ENCODE data around the gene CSNK1A1. TPM values are rescaled to one million over a fixed set of nuclear protein-coding genes. Genes with fewer than 3 reads are reported as not detected.
"Not testable (repeated sequence)": the region's sequence is repeated elsewhere in the genome, so short reads cannot be mapped to it uniquely, and the experiment has no call there.

Gene CSNK1A1
- total and polyA plus RNA-seq, 4 experiments from 2014 or later: 135 to 189 (median 168) TPM

- not testable (repeated sequence) for H3K36me3 ChIP-seq (ENCODE audit: insufficient read depth, low read length)
Measured at GRCh38 chr5:149595105-149595504, 43.9 kb upstream of the CSNK1A1 start.

GRCh38 chr5:149594206-149594895, 43.1 kb upstream of the CSNK1A1 start:
- no peak overlapping the region for H3K27ac Mint-ChIP-seq
- Histone ChIP-seq H3K36me3 (ENCODE audit: insufficient read depth, low read length) (no peaks in the 10 kb centered on the region), H3K9me3 (ENCODE audit: control insufficient read depth in 1 of 2, low read length in 2 of 2) (no peaks in the 10 kb centered on the region), H3K27me3 (ENCODE audit: insufficient read depth, low read length) (peaks cover 5% of the 10 kb centered on the region), H3K4me1 (ENCODE audit: insufficient read depth, low read length) (no peaks in the 10 kb centered on the region), H3K4me3 (ENCODE audit: low read length in 2 of 2) (no peak overlapping the region), H3K27ac (ENCODE audit: low read depth, low read length) (no peak overlapping the region)
- H3K36me3 Mint-ChIP-seq: no peaks in the 10 kb centered on the region
- no peaks in the 10 kb centered on the region for H3K9me3 Mint-ChIP-seq
- peaks cover 0 to 1% of the 10 kb centered on the region in 2 donors for H3K27me3 Mint-ChIP-seq
- CTCF ChIA-PET (ENCODE audit: partially characterized antibody): interaction anchor here (0.8 kb wide), 1 partner anchor 29 kb away, joined by 3 read pairs; no protein-coding TSS in a partner anchor
- no peak for DNase-seq
- H3K4me1 Mint-ChIP-seq: no peaks in the 10 kb centered on the region
- H3K4me3 Mint-ChIP-seq: no peak overlapping the region
- POLR2A ChIA-PET (ENCODE audit: partially characterized antibody): no interaction called here
- intact Hi-C loops (cut with micrococcal nuclease): no loop called here

More at GRCh38 chr5:149595105-149595504, 43.9 kb upstream of the CSNK1A1 start:
- H3K27me3 Mint-ChIP-seq; H3K4me1 ChIP-seq (ENCODE audit: insufficient read depth, low read length); H3K9me3 ChIP-seq (ENCODE audit: control insufficient read depth in 1 of 2, low read length in 2 of 2); H3K27me3 ChIP-seq (ENCODE audit: insufficient read depth, low read length); H3K4me3 ChIP-seq (ENCODE audit: low read length in 2 of 2); H3K27ac ChIP-seq (ENCODE audit: low read depth, low read length); H3K9me3 Mint-ChIP-seq; H3K4me1 Mint-ChIP-seq; H3K4me3 Mint-ChIP-seq; H3K27ac Mint-ChIP-seq; POLR2A ChIA-PET (ENCODE audit: partially characterized antibody); DNase-seq; intact Hi-C loops (cut with micrococcal nuclease); H3K36me3 Mint-ChIP-seq: not testable (repeated sequence)
- CTCF ChIA-PET (ENCODE audit: partially characterized antibody): interaction anchor here (0.8 kb wide), 1 partner anchor 30 kb away, joined by 3 read pairs; no protein-coding TSS in a partner anchor

GRCh38 chr5:149593370-149593769, 42.1 kb upstream of the CSNK1A1 start:
- Mint-ChIP-seq H3K36me3 (no peaks in the 10 kb centered on the region), H3K27me3 (peaks cover 0 to 1% of the 10 kb centered on the region in 2 donors), H3K9me3 (no peaks in the 10 kb centered on the region), H3K4me1 (no peaks in the 10 kb centered on the region), H3K4me3 (no peak overlapping the region), H3K27ac (peak overlapping the region in 1 of 7 donors; percentile 31)
- Histone ChIP-seq H3K36me3 (ENCODE audit: insufficient read depth, low read length) (no peaks in the 10 kb centered on the region), H3K4me1 (ENCODE audit: insufficient read depth, low read length) (no peaks in the 10 kb centered on the region), H3K4me3 (ENCODE audit: low read length in 2 of 2) (no peak overlapping the region), H3K27me3 (ENCODE audit: insufficient read depth, low read length) (peaks cover 5% of the 10 kb centered on the region), H3K9me3 (ENCODE audit: control insufficient read depth in 1 of 2, low read length in 2 of 2) (no peaks in the 10 kb centered on the region), H3K27ac (ENCODE audit: low read depth, low read length) (no peak overlapping the region)
- intact Hi-C loops (cut with micrococcal nuclease): no loop called here
- DNase-seq: no peak
- POLR2A ChIA-PET (ENCODE audit: partially characterized antibody): no interaction called here
- CTCF ChIA-PET (ENCODE audit: partially characterized antibody): interaction anchor here (0.9 kb wide), 1 partner anchor 14 kb away, joined by 3 read pairs; no protein-coding TSS in a partner anchor

- intact Hi-C loops (cut with micrococcal nuclease): no loop called here
- no peaks in the 10 kb centered on the region for H3K4me1 ChIP-seq (ENCODE audit: insufficient read depth, low read length)
- no peak overlapping the region for H3K4me3 ChIP-seq (ENCODE audit: low read length in 2 of 2)
- peaks cover 5% of the 10 kb centered on the region for H3K27me3 ChIP-seq (ENCODE audit: insufficient read depth, low read length)
- H3K4me3 Mint-ChIP-seq: no peak overlapping the region
- no peak overlapping the region for H3K27ac Mint-ChIP-seq
- no peaks in the 10 kb centered on the region for H3K9me3 ChIP-seq (ENCODE audit: control insufficient read depth in 1 of 2, low read length in 2 of 2)
- no peaks in the 10 kb centered on the region for H3K36me3 ChIP-seq (ENCODE audit: insufficient read depth, low read length)
- ChIA-PET POLR2A (ENCODE audit: partially characterized antibody) (no interaction called here), CTCF (ENCODE audit: partially characterized antibody) (no interaction called here)
- H3K9me3 Mint-ChIP-seq: no peaks in the 10 kb centered on the region
- H3K36me3 Mint-ChIP-seq: no peaks in the 10 kb centered on the region
- no peaks in the 10 kb centered on the region for H3K4me1 Mint-ChIP-seq
- H3K27me3 Mint-ChIP-seq: peaks cover 0 to 1% of the 10 kb centered on the region in 2 donors
- no peak for DNase-seq
- no peak overlapping the region for H3K27ac ChIP-seq (ENCODE audit: low read depth, low read length)
Measured at GRCh38 chr5:149588936-149589335, 37.7 kb upstream of the CSNK1A1 start.

- intact Hi-C loops (cut with micrococcal nuclease): no loop called here
- ChIA-PET CTCF (ENCODE audit: partially characterized antibody) (interaction anchor here (0.7 kb wide), 1 partner anchor 194 kb away, joined by 3 read pairs; no protein-coding TSS in a partner anchor), POLR2A (ENCODE audit: partially characterized antibody) (interaction anchor here (0.9 kb wide), 1 partner anchor 19 kb away, joined by 3 read pairs; no protein-coding TSS in a partner anchor)
- no peak overlapping the region for H3K27ac ChIP-seq (ENCODE audit: low read depth, low read length)
- Mint-ChIP-seq H3K27me3 (peaks cover 0 to under 1% of the 10 kb centered on the region in 2 donors), H3K9me3 (no peaks in the 10 kb centered on the region), H3K4me1 (no peaks in the 10 kb centered on the region), H3K4me3 (peak overlapping the region in 1 of 8 donors; percentile 28), H3K36me3 (no peaks in the 10 kb centered on the region), H3K27ac (peak overlapping the region in 1 of 7 donors; percentile 57)
- H3K9me3 ChIP-seq (ENCODE audit: control insufficient read depth in 1 of 2, low read length in 2 of 2): no peaks in the 10 kb centered on the region
- H3K4me3 ChIP-seq (ENCODE audit: low read length in 2 of 2): no peak overlapping the region
- H3K27me3 ChIP-seq (ENCODE audit: insufficient read depth, low read length): no peaks in the 10 kb centered on the region
- DNase-seq: no peak
- no peaks in the 10 kb centered on the region for H3K36me3 ChIP-seq (ENCODE audit: insufficient read depth, low read length)
- H3K4me1 ChIP-seq (ENCODE audit: insufficient read depth, low read length): no peaks in the 10 kb centered on the region
Measured at GRCh38 chr5:149586708-149587318, 35.6 kb upstream of the CSNK1A1 start.

- CTCF ChIA-PET (ENCODE audit: partially characterized antibody): no interaction called here
- H3K27me3 ChIP-seq (ENCODE audit: insufficient read depth, low read length): no peaks in the 10 kb centered on the region
- no peak for DNase-seq
- H3K27me3 Mint-ChIP-seq: peaks cover 0 to 4% of the 10 kb centered on the region in 2 donors
- H3K36me3 Mint-ChIP-seq: no peaks in the 10 kb centered on the region
- POLR2A ChIA-PET (ENCODE audit: partially characterized antibody): no interaction called here
- no peak overlapping the region for H3K27ac Mint-ChIP-seq
- peaks cover 5% of the 10 kb centered on the region for H3K4me1 ChIP-seq (ENCODE audit: insufficient read depth, low read length)
- no peak overlapping the region for H3K27ac ChIP-seq (ENCODE audit: low read depth, low read length)
- H3K36me3 ChIP-seq (ENCODE audit: insufficient read depth, low read length): no peaks in the 10 kb centered on the region
- intact Hi-C loops (cut with micrococcal nuclease): no loop called here
- no peak overlapping the region for H3K4me3 Mint-ChIP-seq
- peaks cover 0 to 2% (median under 1%) of the 10 kb centered on the region in 4 donors for H3K4me1 Mint-ChIP-seq
- no peaks in the 10 kb centered on the region for H3K9me3 Mint-ChIP-seq
- no peak overlapping the region for H3K4me3 ChIP-seq (ENCODE audit: low read length in 2 of 2)
- H3K9me3 ChIP-seq (ENCODE audit: control insufficient read depth in 1 of 2, low read length in 2 of 2): no peaks in the 10 kb centered on the region
Measured at GRCh38 chr5:149585910-149586309, 34.7 kb upstream of the CSNK1A1 start.

- peaks cover 2 to 4% of the 10 kb centered on the region in 2 donors for H3K27me3 Mint-ChIP-seq
- Histone ChIP-seq H3K36me3 (ENCODE audit: insufficient read depth, low read length) (no peaks in the 10 kb centered on the region), H3K4me1 (ENCODE audit: insufficient read depth, low read length) (peaks cover 10% of the 10 kb centered on the region), H3K9me3 (ENCODE audit: control insufficient read depth in 1 of 2, low read length in 2 of 2) (no peaks in the 10 kb centered on the region), H3K27ac (ENCODE audit: low read depth, low read length) (no peak overlapping the region), H3K27me3 (ENCODE audit: insufficient read depth, low read length) (no peaks in the 10 kb centered on the region), H3K4me3 (ENCODE audit: low read length in 2 of 2) (no peak overlapping the region)
- POLR2A ChIA-PET (ENCODE audit: partially characterized antibody): no interaction called here
- no peak overlapping the region for H3K4me3 Mint-ChIP-seq
- no peaks in the 10 kb centered on the region for H3K36me3 Mint-ChIP-seq
- H3K4me1 Mint-ChIP-seq: peaks cover 0 to 7% (median 5%) of the 10 kb centered on the region in 4 donors
- no peak overlapping the region for H3K27ac Mint-ChIP-seq
- CTCF ChIA-PET (ENCODE audit: partially characterized antibody): no interaction called here
- no peak for DNase-seq
- intact Hi-C loops (cut with micrococcal nuclease): no loop called here
- H3K9me3 Mint-ChIP-seq: no peaks in the 10 kb centered on the region
Measured at GRCh38 chr5:149584121-149584520, 32.9 kb upstream of the CSNK1A1 start.
